HEK293T (cell line): ENCODE data around the gene SLC8A1.

Experiments used
- ARNT ChIP-seq: fragments of 450-650 bp; IDR thresholded peaks from 2 replicates; pipeline ENCODE4 v1.6.1; 2017; ENCODE audit warnings: mild to moderate bottlenecking
- CTBP1 ChIP-seq: fragments of 450-650 bp; IDR thresholded peaks from 2 replicates; pipeline ENCODE4 v1.6.1; 2016; ENCODE audit warnings: borderline replicate concordance
- FOXA1 ChIP-seq: fragments of 450-650 bp; IDR thresholded peaks from 2 replicates; pipeline ENCODE4 v1.6.1; 2016; ENCODE audit warnings: mild to moderate bottlenecking
- FOXK2 ChIP-seq: fragments of 450-650 bp; IDR thresholded peaks from 2 replicates; pipeline ENCODE4 v1.6.1; 2016; ENCODE audit warnings: mild to moderate bottlenecking
- FOXM1 ChIP-seq: fragments of 450-650 bp; IDR thresholded peaks from 2 replicates; pipeline ENCODE4 v1.6.1; 2017; ENCODE audit warnings: mild to moderate bottlenecking, borderline replicate concordance
- HDGF ChIP-seq: fragments of 450-650 bp; IDR thresholded peaks from 2 replicates; pipeline ENCODE4 v1.6.1; 2017; ENCODE audit warnings: antibody characterized with exemption, borderline replicate concordance
- L3MBTL2 ChIP-seq: fragments of 450-650 bp; conservative IDR thresholded peaks from 2 replicates; pipeline ENCODE4 v1.6.1; 2016; ENCODE audit warnings: mild to moderate bottlenecking
- NFRKB ChIP-seq: fragments of 450-650 bp; IDR thresholded peaks from 2 replicates; pipeline ENCODE4 v1.6.1; 2016; ENCODE audit warnings: mild to moderate bottlenecking, moderate library complexity
- PKNOX1 ChIP-seq: fragments of 450-650 bp; IDR thresholded peaks from 2 replicates; pipeline ENCODE4 v1.6.1; 2016
- SUZ12 ChIP-seq: fragments of 450-650 bp; IDR thresholded peaks from 2 replicates; pipeline ENCODE4 v1.6.1; 2016; ENCODE audit warnings: mild to moderate bottlenecking
- ZNF384 ChIP-seq: fragments of 450-650 bp; IDR thresholded peaks from 2 replicates; pipeline ENCODE4 v1.6.1; 2016

GRCh38 chr2:40456926-40457325 lies 5.0 kb upstream of the SLC8A1 start:
- TF ChIP-seq ZNF384: no peak
- no peak for TF ChIP-seq FOXM1
- no peak for TF ChIP-seq PKNOX1
- no peak for TF ChIP-seq HDGF
- TF ChIP-seq L3MBTL2: no peak
- TF ChIP-seq FOXA1: no peak
- no peak for TF ChIP-seq NFRKB
- TF ChIP-seq SUZ12: no peak
- no peak for TF ChIP-seq FOXK2
- no peak for TF ChIP-seq ARNT
- TF ChIP-seq CTBP1: no peak
